ENCODE results near the gene IRF2.

Gene IRF2

DNA sequence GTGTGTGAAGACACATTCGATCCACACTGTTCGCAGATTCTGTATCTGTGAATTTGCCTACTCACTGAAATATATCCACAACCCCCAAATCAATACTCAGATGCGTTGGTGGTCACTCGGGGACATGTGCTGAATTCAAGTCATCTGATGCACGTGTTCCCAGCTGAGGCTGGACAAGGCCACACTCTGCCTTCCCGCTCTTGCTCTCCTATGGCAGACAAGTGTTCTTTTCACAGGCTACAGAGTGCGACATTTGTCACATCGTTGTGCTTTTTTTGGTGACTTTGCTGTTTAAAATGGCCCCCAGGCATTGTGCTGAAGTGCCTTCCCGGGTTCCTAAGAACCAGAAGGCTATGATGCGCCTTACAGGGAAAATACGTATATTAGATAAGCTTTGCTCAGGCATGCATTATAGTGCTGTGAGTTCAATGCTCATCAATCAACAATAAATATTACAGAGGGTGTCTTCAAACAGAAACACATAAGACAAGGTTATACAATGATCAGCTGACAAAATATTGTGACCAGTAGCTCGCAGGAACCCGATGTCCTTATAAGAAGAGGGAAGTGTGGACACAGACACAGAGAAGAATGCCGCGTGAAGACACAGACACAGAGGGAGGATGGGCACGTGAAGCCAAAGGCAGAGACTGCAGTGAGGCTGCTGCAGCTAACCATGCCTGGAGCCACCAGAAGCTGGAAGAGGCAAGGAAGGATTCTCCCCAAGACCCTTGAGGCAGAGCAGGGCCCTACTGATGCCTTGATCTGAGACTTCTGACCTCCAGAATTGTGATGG, 42.0 kb downstream of the IRF2 start:
- H3K27ac ChIP-seq: peak overlapping the region in 1 of 2 donors; percentile 4
- no peak for TF ChIP-seq CTCF (IDR thresholded peaks at IDR 0.05)
- no peak for DNase-seq (ENCODE audit: low spot score)
- no peak overlapping the region for H3K4me3 ChIP-seq

DNA sequence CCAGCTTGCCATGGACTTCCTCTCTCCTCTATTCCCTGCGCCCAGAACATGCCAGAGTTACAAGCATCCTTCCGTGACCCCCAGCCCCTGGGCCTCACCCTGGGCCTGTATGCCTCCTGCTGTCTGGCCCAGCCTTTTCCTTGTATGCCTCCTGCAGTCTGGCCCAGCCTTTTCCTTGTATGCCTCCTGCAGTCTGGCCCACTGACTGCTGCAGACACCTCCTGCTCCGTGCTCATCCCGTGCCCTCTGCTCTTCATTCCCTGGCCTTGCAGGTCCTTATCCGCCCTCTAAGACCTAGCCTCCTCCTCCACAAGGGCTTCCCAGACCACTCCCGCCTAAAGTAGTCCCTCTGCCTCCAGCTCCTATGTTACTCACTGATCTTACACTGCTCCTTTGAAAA, 44.2 kb downstream of the IRF2 start:
- Histone ChIP-seq H3K4me3 (no peak overlapping the region), H3K27ac (no peak overlapping the region)
- no peak for DNase-seq (ENCODE audit: low spot score)
- no peak for TF ChIP-seq CTCF (IDR thresholded peaks at IDR 0.05)

DNA sequence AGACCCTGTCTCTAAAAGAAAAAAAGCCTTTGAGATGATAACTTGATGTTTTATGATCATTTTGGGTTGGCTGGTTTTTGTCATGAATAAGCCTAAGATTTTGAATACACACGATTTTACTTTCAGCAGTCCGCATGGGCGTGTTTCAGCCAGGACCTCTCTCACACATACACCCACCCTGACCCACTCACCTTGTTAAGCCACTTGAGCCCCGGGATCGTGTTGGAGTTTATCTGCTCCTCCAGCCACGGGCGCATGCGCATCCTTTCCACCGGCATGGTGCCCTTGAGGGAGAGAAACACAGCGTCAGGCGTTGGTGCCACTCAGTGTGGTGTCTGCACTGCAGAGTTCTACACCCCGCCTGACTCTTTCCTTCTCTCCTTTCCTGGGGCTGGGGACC, 45.6 kb downstream of the IRF2 start:
- no peak overlapping the region for H3K27ac ChIP-seq
- no peak overlapping the region for H3K4me3 ChIP-seq
- no peak for TF ChIP-seq CTCF (IDR thresholded peaks at IDR 0.05)
- DNase-seq (ENCODE audit: low spot score): no peak

DNA sequence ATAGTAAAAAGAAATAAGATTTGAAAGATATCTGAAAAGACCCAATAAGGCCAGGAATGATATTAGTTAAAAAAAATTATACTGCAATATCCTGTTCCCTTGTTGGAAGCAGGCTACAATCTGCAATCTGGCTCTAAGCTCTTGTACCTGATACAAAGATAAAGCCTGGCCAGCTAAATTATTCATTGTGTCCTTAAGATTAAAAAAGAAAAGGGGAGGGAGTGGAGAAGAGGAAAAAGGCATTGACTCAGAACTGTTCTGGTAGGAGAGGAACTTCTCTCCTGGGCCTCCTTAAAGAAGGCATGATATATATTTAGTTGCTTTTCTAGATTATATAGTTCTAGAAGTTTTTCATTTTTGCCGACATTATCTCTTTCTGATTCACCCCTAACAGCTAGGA, 46.7 kb downstream of the IRF2 start:
- DNase-seq (ENCODE audit: low spot score): no peak
- Histone ChIP-seq H3K27ac (no peak overlapping the region), H3K4me3 (no peak overlapping the region)
- no peak for TF ChIP-seq CTCF (IDR thresholded peaks at IDR 0.05)

GRCh38 chr4:184427093-184427492, 47.3 kb downstream of the IRF2 start:
- no peak overlapping the region for H3K27ac ChIP-seq
- no peak for DNase-seq (ENCODE audit: low spot score)
- no peak for TF ChIP-seq CTCF (IDR thresholded peaks at IDR 0.05)
- H3K4me3 ChIP-seq: no peak overlapping the region

DNA sequence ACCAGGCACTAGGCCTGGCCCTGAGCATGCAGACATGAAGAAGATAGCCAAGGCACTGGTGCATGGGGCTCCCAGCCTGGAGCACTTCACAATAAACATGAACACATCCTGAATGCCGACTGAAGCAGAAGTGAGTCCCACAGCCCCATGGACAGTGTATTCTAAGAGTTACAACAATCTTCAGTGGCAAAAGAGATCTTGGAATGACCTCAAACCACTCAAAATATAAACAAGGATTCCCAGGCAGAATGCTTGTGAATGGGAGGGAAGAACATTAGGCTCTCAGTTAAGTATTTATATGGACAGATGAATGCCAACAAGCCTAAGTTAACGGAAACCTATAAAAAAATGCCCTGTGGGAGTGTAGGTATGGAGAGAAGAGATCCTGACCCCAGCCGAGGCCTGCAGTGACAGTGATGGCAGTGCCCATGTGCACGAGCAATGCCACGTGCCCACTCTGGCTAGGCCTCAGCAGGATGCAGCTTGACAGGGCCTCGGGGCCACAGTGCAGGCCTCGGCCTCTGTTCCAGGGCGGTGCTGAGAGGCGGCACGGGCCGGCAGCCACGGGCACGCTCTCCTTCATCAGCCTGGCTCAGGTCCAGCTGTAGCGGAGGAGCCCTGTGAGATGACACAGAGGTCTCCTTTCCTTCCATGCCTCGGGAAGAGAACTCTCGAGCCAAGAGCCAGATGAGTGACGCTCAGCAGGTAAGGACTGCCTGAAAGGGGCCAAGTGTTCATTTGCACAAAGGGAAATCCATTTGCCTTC, 49.2 kb downstream of the IRF2 start:
- H3K27ac ChIP-seq: no peak overlapping the region
- H3K4me3 ChIP-seq: no peak overlapping the region
- TF ChIP-seq CTCF (IDR thresholded peaks at IDR 0.05): no peak
- DNase-seq (ENCODE audit: low spot score): no peak

GRCh38 chr4:184424279-184424678, 50.1 kb downstream of the IRF2 start:
- DNase-seq (ENCODE audit: low spot score): no peak
- Histone ChIP-seq H3K27ac (no peak overlapping the region), H3K4me3 (no peak overlapping the region)
- no peak for TF ChIP-seq CTCF (IDR thresholded peaks at IDR 0.05)

Measured in coronary artery (tissue), 2 donors.